Mesothelial cell of epicardium (in vitro differentiated cells): ENCODE measurements around the gene SLC5A10. TPM values are rescaled to one million over a fixed set of nuclear protein-coding genes. Genes with fewer than 3 reads are reported as not detected.

ENCODE experiments used
- DNase-seq, 2 experiments: peaks; one replicate each; pipeline ENCODE4 v3.0.0; 2021; ENCODE audit warnings: low spot score in 2 of 2; ENCODE audit not compliant: unreplicated experiment in 2 of 2
- H3K27ac Mint-ChIP-seq: 2 replicates; pipeline ENCODE4 v1.8.0; 2021; ENCODE audit warnings: mixed read lengths
- H3K27me3 Mint-ChIP-seq: 2 replicates; pipeline ENCODE4 v1.8.0; 2021; ENCODE audit warnings: low read depth, mixed read lengths
- H3K36me3 Mint-ChIP-seq: 2 replicates; pipeline ENCODE4 v1.8.0; 2021; ENCODE audit warnings: mixed read lengths
- H3K4me1 Mint-ChIP-seq: 2 replicates; pipeline ENCODE4 v1.8.0; 2021; ENCODE audit warnings: mixed read lengths
- H3K4me3 Mint-ChIP-seq: 2 replicates; pipeline ENCODE4 v1.8.0; 2021; ENCODE audit warnings: mild to moderate bottlenecking, moderate library complexity, mixed read lengths
- H3K9me3 Mint-ChIP-seq: 2 replicates; pipeline ENCODE4 v1.8.0; 2021; ENCODE audit warnings: mixed read lengths
- CTCF ChIP-seq: fragments of 200-600 bp; sonication (generic); IDR thresholded peaks from one replicate; pipeline ENCODE4 v1.5.0; 2021; ENCODE audit warnings: antibody characterized with exemption; ENCODE audit not compliant: unreplicated experiment
- total RNA-seq: library from RNA; stranded (reverse); gene quantifications from 3 replicates; pipeline ENCODE4 v1.2.1, GENCODE V29; 2021

The SLC5A10 gene
- total RNA-seq, 1 donor from 2014 or later = 0.25 TPM

- no peak for TF ChIP-seq CTCF
- no peaks in the 10 kb centered on the region for H3K36me3 Mint-ChIP-seq
- H3K4me3 Mint-ChIP-seq = no peak overlapping the region
- peaks cover 25% of the 10 kb centered on the region for H3K4me1 Mint-ChIP-seq
- H3K27ac Mint-ChIP-seq = peak overlapping the region; percentile 71
- H3K9me3 Mint-ChIP-seq = no peaks in the 10 kb centered on the region
- no peak for DNase-seq
- H3K27me3 Mint-ChIP-seq = no peaks in the 10 kb centered on the region
Measured at GRCh38 chr17:18961634-18962493, 9.9 kb downstream of the SLC5A10 start.

GRCh38 chr17:18962494-18962815 lies 10.5 kb downstream of the SLC5A10 start:
- Mint-ChIP-seq H3K9me3 (no peaks in the 10 kb centered on the region), H3K36me3 (no peaks in the 10 kb centered on the region), H3K4me1 (peaks cover 30% of the 10 kb centered on the region), H3K27ac (peak overlapping the region; percentile 57), H3K4me3 (no peak overlapping the region), H3K27me3 (no peaks in the 10 kb centered on the region)
- DNase-seq = no peak
- no peak for TF ChIP-seq CTCF

GRCh38 chr17:18963126-18964017 lies 11.4 kb downstream of the SLC5A10 start:
- H3K36me3 Mint-ChIP-seq = no peaks in the 10 kb centered on the region
- no peak for TF ChIP-seq CTCF
- DNase-seq = no peak
- H3K27ac Mint-ChIP-seq = peak overlapping the region; percentile 57
- no peaks in the 10 kb centered on the region for H3K9me3 Mint-ChIP-seq
- H3K4me1 Mint-ChIP-seq = peaks cover 38% of the 10 kb centered on the region
- H3K4me3 Mint-ChIP-seq = no peak overlapping the region
- H3K27me3 Mint-ChIP-seq = no peaks in the 10 kb centered on the region

- Mint-ChIP-seq H3K4me1 (peaks cover 43% of the 10 kb centered on the region), H3K36me3 (no peaks in the 10 kb centered on the region), H3K27ac (no peak overlapping the region), H3K9me3 (no peaks in the 10 kb centered on the region), H3K27me3 (no peaks in the 10 kb centered on the region), H3K4me3 (no peak overlapping the region)
- no peak for DNase-seq
- no peak for TF ChIP-seq CTCF
Measured at GRCh38 chr17:18964018-18964351, 12.0 kb downstream of the SLC5A10 start.

- Mint-ChIP-seq H3K36me3 (no peaks in the 10 kb centered on the region), H3K4me3 (no peak overlapping the region), H3K27me3 (no peaks in the 10 kb centered on the region), H3K9me3 (no peaks in the 10 kb centered on the region), H3K27ac (no peak overlapping the region), H3K4me1 (peaks cover 45% of the 10 kb centered on the region)
- TF ChIP-seq CTCF = no peak
- no peak for DNase-seq
Measured at GRCh38 chr17:18964550-18964949, 12.6 kb downstream of the SLC5A10 start.
